HEK293 (cell line): ENCODE results near the gene NEU1.

Experiments used
- CTCF ChIA-PET: fragments of 350-600 bp; formaldehyde crosslinking; extraction: SDS; loops from one replicate; lab custom pipeline; 2021; ENCODE audit warnings: antibody characterized with exemption; lab: Yijun Ruan, JAX
- POLR2A ChIA-PET: fragments of 300-600 bp; formaldehyde crosslinking; extraction: SDS; loops from one replicate; lab custom pipeline; 2020; ENCODE audit warnings: antibody characterized with exemption, inconsistent platforms; lab: Yijun Ruan, JAX
- H3K27ac ChIP-seq: fragments of 200-500 bp; sonication (Bioruptor generic); 2 replicates; pipeline ENCODE4 v1.5.1; 2014; ENCODE audit warnings: low read depth, low read length, control low read depth, inconsistent platforms; ENCODE audit errors: extremely low read depth
- H3K36me3 ChIP-seq, 2 experiments: fragments of 200-500 bp in 1 of 2; sonication (Bioruptor generic) in 1 of 2; 1 replicate in 1 of 2; 2 replicates in 1 of 2; pipeline ENCODE4 v1.5.1; 2014 to 2017; ENCODE audit warnings: inconsistent platforms in 2 of 2, low read length in 2 of 2; ENCODE audit not compliant: control insufficient read depth in 2 of 2, insufficient read depth in 1 of 2
- H3K4me1 ChIP-seq: fragments of 200-500 bp; sonication (Bioruptor generic); 2 replicates; pipeline ENCODE4 v1.5.1; 2014; ENCODE audit warnings: mild to moderate bottlenecking, low read length, inconsistent platforms; ENCODE audit not compliant: control insufficient read depth, insufficient read depth
- H3K4me3 ChIP-seq: 2 replicates; pipeline ENCODE4 v1.5.1; 2011; ENCODE audit warnings: low read depth, mild to moderate bottlenecking, control low read depth, low read length, moderate library complexity
- H3K9me3 ChIP-seq: fragments of 200-500 bp; sonication (Bioruptor generic); 2 replicates; pipeline ENCODE4 v1.5.1; 2014; ENCODE audit warnings: low read depth, low read length, inconsistent platforms; ENCODE audit not compliant: control insufficient read depth, insufficient read depth
- IKZF3 ChIP-seq: fragments of 450-650 bp; IDR thresholded peaks from 2 replicates; pipeline ENCODE4 v1.5.0; 2018; ENCODE audit warnings: missing biosample characterization, mild to moderate bottlenecking, missing genetic modification characterization, moderate library complexity
- KLF1 ChIP-seq: fragments of 450-650 bp; formaldehyde crosslinking; IDR thresholded peaks from 2 replicates; pipeline ENCODE4 v1.5.1; 2016; ENCODE audit warnings: missing biosample characterization, missing genetic modification characterization
- KLF9 ChIP-seq: fragments of 450-650 bp; formaldehyde crosslinking; IDR thresholded peaks from 2 replicates; pipeline ENCODE4 v1.5.1; 2016; ENCODE audit warnings: missing biosample characterization, missing genetic modification characterization, low read depth
- MZF1 ChIP-seq: fragments of 450-650 bp; formaldehyde crosslinking; IDR thresholded peaks from 2 replicates; pipeline ENCODE4 v1.5.1; 2017; ENCODE audit warnings: missing biosample characterization, missing genetic modification characterization, borderline replicate concordance
- PRDM1 ChIP-seq: fragments of 450-650 bp; formaldehyde crosslinking; IDR thresholded peaks from 2 replicates; pipeline ENCODE4; 2016; ENCODE audit warnings: missing biosample characterization, missing genetic modification characterization
- WT1 ChIP-seq: fragments of 450-650 bp; formaldehyde crosslinking; IDR thresholded peaks from 2 replicates; pipeline ENCODE4 v1.5.1; 2016; ENCODE audit warnings: missing biosample characterization, missing genetic modification characterization
- ZBTB21 ChIP-seq: fragments of 450-650 bp; formaldehyde crosslinking; IDR thresholded peaks from 2 replicates; pipeline ENCODE4 v1.5.1; 2017; ENCODE audit warnings: missing biosample characterization, missing genetic modification characterization
- ZFP37 ChIP-seq: fragments of 450-650 bp; formaldehyde crosslinking; IDR thresholded peaks from 2 replicates; pipeline ENCODE4 v1.5.1; 2016; ENCODE audit warnings: missing biosample characterization, missing genetic modification characterization
- ZNF202 ChIP-seq: fragments of 450-650 bp; formaldehyde crosslinking; IDR thresholded peaks from 2 replicates; pipeline ENCODE4 v1.5.1; 2016; ENCODE audit warnings: missing biosample characterization, missing genetic modification characterization, borderline replicate concordance
- ZNF221 ChIP-seq: fragments of 450-650 bp; formaldehyde crosslinking; IDR thresholded peaks from 2 replicates; pipeline ENCODE4 v1.5.1; 2017; ENCODE audit warnings: missing biosample characterization, missing genetic modification characterization, borderline replicate concordance
- ZNF302 ChIP-seq: fragments of 450-650 bp; formaldehyde crosslinking; IDR thresholded peaks from 2 replicates; pipeline ENCODE4 v1.5.1; 2016; ENCODE audit warnings: missing biosample characterization, missing genetic modification characterization, low read depth
- ZNF341 ChIP-seq: fragments of 450-650 bp; formaldehyde crosslinking; IDR thresholded peaks from 2 replicates; pipeline ENCODE4; 2016; ENCODE audit warnings: low read depth, missing biosample characterization, missing genetic modification characterization
- ZNF391 ChIP-seq: fragments of 450-650 bp; formaldehyde crosslinking; IDR thresholded peaks from 2 replicates; pipeline ENCODE4 v1.5.1; 2016; ENCODE audit warnings: low read depth, missing biosample characterization, missing genetic modification characterization, borderline replicate concordance
- ZNF510 ChIP-seq: fragments of 450-650 bp; formaldehyde crosslinking; IDR thresholded peaks from 2 replicates; pipeline ENCODE4 v1.5.1; 2018; ENCODE audit warnings: mild to moderate bottlenecking, missing genetic modification characterization, missing biosample characterization; ENCODE audit not compliant: insufficient replicate concordance
- ZNF529 ChIP-seq: fragments of 450-650 bp; formaldehyde crosslinking; IDR thresholded peaks from 2 replicates; pipeline ENCODE4 v1.5.1; 2017; ENCODE audit warnings: missing genetic modification characterization, missing biosample characterization; ENCODE audit not compliant: insufficient replicate concordance
- ZNF629 ChIP-seq: fragments of 450-650 bp; formaldehyde crosslinking; IDR thresholded peaks from 2 replicates; pipeline ENCODE4 v1.5.1; 2017; ENCODE audit warnings: missing biosample characterization, missing genetic modification characterization
- ZNF664 ChIP-seq: fragments of 450-650 bp; formaldehyde crosslinking; IDR thresholded peaks from 2 replicates; pipeline ENCODE4 v1.5.1; 2016; ENCODE audit warnings: missing biosample characterization, missing genetic modification characterization
- ZNF777 ChIP-seq: fragments of 450-650 bp; formaldehyde crosslinking; IDR thresholded peaks from 2 replicates; pipeline ENCODE4 v1.5.1; 2017; ENCODE audit warnings: missing biosample characterization, missing genetic modification characterization, borderline replicate concordance
- ZNF792 ChIP-seq: fragments of 450-650 bp; formaldehyde crosslinking; IDR thresholded peaks from 2 replicates; pipeline ENCODE4 v1.5.1; 2016; ENCODE audit warnings: missing biosample characterization, missing genetic modification characterization
- TF ChIP-seq, protein P1 (sequence below): fragments of 450-650 bp; formaldehyde crosslinking; IDR thresholded peaks from 2 replicates; pipeline ENCODE4 v1.5.1; 2016; ENCODE audit warnings: missing biosample characterization, missing genetic modification characterization, borderline replicate concordance
- TF ChIP-seq, protein P2 (sequence below): fragments of 450-650 bp; IDR thresholded peaks from 2 replicates; pipeline ENCODE4 v1.5.1; 2018; ENCODE audit warnings: missing biosample characterization, missing genetic modification characterization
- TF ChIP-seq, protein P3 (sequence below): fragments of 450-650 bp; formaldehyde crosslinking; IDR thresholded peaks from 2 replicates; pipeline ENCODE4 v1.5.1; 2016; ENCODE audit warnings: missing biosample characterization, missing genetic modification characterization

NEU1 gene

DNA sequence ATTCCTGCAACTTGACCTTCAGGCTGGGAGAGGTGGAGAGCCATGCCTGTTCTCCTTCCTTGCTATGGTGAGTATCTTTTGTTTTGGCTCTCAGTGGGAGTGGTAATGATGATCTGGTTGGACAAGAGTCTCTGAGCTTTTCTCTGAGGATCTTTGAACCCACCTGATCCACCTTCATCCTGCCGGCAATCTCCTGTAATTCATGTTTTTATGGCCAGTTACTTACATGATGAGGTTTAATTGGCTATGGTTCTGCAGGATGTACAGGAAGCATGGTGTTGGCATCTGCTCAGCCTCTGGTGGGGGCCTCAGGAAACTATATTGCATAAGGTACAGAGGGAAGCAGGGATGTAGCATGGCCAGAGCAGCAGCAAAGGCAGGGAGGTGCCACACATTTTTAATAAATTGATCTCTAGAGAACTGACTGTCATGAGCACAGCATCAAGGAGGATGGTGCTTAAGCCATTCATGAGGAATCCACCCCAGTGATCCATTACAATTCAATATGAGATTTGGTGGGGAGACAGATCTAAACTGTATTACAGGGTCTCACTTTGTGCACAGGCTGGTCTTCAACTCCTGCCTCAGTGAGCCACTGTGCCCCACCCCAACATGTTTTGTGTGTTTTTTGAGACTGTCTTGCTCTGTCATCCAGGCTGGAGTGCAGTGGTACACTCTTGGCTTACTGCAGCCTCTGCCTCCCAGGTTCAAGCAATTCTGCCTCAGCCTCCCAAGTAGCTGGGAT, 25.1 kb downstream of the NEU1 start:
- TF ChIP-seq WT1 (tag by site-specific recombination): no peak
- no peaks in the 10 kb centered on the region for H3K9me3 ChIP-seq
- ChIA-PET POLR2A (interaction anchor here (0.5 to 12.5 kb wide), 13 partner anchors 9 to 115 kb away, joined by 3 to 125 read pairs (median 5); partner anchors contain the start of genes EHMT2, HSPA1A, HSPA1B and HSPA1L), CTCF (interaction anchor here (0.6 to 1.6 kb wide), 4 partner anchors 16 to 68 kb away, joined by 3 to 10 read pairs (median 5); partner anchors contain the start of gene VARS1)
- peaks cover 9% of the 10 kb centered on the region for H3K4me1 ChIP-seq
- peak overlapping the region; percentile 9; the same call in 1 of the 2 replicates for H3K4me3 ChIP-seq
- H3K27ac ChIP-seq: peak overlapping the region; percentile 35; the same call in 1 of the 2 replicates
- peaks cover 47 to 52% of the 10 kb centered on the region in 2 experiments for H3K36me3 ChIP-seq

DNA sequence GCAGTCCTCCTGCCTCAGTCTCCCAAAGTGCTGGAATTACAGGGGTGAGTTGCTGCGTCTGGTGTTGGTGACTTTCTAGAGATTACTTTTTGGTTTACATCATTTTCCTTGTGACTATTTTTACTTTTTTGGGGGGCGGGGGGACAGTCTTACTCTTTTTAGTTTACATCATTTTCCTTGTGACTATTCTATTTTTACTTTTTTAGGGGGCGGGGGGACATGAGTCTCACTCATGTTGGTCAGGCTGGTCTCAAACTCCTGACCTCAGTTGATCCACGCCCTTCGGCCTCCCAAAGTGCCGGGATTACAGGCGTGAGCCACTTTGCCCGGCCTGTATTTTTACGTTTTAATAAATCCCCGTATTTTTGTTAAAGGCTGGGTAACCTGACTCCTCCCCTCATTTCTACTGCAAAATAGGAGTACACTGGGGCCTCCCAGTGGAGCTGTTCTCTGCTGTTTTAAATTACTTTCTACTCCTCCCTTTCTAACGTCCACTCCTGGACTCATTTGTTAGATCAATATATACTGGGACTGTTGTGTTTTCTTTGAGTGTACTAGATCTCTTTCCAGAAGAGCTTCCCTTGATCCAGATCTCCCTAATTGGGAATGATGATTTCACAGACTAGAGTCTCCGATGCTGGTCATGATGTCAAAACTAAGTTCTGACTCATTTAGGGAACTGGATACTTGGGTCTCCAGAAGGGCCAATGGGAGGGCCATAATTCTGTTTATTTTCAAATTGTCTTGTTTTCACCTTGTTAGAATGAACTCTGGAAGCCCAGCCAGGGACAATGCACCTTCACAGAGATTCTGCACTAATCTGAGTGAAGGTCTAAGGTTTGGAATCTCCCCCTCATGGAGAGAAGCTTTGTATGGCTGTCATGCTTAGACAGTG, 25.9 kb downstream of the NEU1 start:
- ChIA-PET CTCF (interaction anchor here (0.6 to 1.6 kb wide), 5 partner anchors 31 to 240 kb away, joined by 3 to 5 read pairs (median 4); no protein-coding TSS in a partner anchor), POLR2A (interaction anchor here (0.5 to 12.5 kb wide), 16 partner anchors 9 to 176 kb away, joined by 3 to 125 read pairs (median 6); partner anchors contain the start of genes C6orf47, EHMT2, HSPA1B and LSM2)
- peaks cover 9% of the 10 kb centered on the region for H3K4me1 ChIP-seq
- H3K4me3 ChIP-seq: peak overlapping the region; percentile 79
- H3K9me3 ChIP-seq: no peaks in the 10 kb centered on the region
- peak overlapping the region; percentile 88 for H3K27ac ChIP-seq
- peaks cover 47 to 53% of the 10 kb centered on the region in 2 experiments for H3K36me3 ChIP-seq
- TF ChIP-seq ZNF302 (tag by site-specific recombination) (no peak), ZNF341 (tag by site-specific recombination) (peak; percentile 84), ZNF792 (tag by site-specific recombination) (no peak), ZFP37 (tag by site-specific recombination) (0 out of 2 replicates have a peak, but pooled peaks have one; percentile 52), KLF1 (tag by site-specific recombination) (0 out of 2 replicates have a peak, but pooled peaks have one; percentile 19), KLF9 (tag by site-specific recombination) (0 out of 2 replicates have a peak, but pooled peaks have one; percentile 12), ZNF510 (tag by site-specific recombination) (no peak), IKZF3 (tag by site-specific recombination) (0 out of 2 replicates have a peak, but pooled peaks have one; percentile 47), PRDM1 (tag by site-specific recombination) (peak; percentile 63; the same call in 1 of the 2 replicates), ZNF529 (tag by site-specific recombination) (no peak), WT1 (tag by site-specific recombination) (peak; percentile 84), MZF1 (tag by site-specific recombination) (no peak), ZNF629 (tag by site-specific recombination) (peak; percentile 92), ZNF664 (0 out of 2 replicates have a peak, but pooled peaks have one; percentile 15), ZNF202 (tag by site-specific recombination) (no peak), ZNF777 (no peak), ZBTB21 (tag by site-specific recombination) (peak; percentile 82), ZNF221 (tag by site-specific recombination) (no peak), ZNF391 (tag by site-specific recombination) (no peak)
- TF ChIP-seq, protein P1, sequence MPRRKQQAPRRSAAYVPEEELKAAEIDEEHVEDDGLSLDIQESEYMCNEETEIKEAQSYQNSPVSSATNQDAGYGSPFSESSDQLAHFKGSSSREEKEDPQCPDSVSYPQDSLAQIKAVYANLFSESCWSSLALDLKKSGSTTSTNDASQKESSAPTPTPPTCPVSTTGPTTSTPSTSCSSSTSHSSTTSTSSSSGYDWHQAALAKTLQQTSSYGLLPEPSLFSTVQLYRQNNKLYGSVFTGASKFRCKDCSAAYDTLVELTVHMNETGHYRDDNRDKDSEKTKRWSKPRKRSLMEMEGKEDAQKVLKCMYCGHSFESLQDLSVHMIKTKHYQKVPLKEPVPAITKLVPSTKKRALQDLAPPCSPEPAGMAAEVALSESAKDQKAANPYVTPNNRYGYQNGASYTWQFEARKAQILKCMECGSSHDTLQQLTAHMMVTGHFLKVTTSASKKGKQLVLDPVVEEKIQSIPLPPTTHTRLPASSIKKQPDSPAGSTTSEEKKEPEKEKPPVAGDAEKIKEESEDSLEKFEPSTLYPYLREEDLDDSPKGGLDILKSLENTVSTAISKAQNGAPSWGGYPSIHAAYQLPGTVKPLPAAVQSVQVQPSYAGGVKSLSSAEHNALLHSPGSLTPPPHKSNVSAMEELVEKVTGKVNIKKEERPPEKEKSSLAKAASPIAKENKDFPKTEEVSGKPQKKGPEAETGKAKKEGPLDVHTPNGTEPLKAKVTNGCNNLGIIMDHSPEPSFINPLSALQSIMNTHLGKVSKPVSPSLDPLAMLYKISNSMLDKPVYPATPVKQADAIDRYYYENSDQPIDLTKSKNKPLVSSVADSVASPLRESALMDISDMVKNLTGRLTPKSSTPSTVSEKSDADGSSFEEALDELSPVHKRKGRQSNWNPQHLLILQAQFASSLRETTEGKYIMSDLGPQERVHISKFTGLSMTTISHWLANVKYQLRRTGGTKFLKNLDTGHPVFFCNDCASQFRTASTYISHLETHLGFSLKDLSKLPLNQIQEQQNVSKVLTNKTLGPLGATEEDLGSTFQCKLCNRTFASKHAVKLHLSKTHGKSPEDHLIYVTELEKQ: no peak
- TF ChIP-seq, protein P2, sequence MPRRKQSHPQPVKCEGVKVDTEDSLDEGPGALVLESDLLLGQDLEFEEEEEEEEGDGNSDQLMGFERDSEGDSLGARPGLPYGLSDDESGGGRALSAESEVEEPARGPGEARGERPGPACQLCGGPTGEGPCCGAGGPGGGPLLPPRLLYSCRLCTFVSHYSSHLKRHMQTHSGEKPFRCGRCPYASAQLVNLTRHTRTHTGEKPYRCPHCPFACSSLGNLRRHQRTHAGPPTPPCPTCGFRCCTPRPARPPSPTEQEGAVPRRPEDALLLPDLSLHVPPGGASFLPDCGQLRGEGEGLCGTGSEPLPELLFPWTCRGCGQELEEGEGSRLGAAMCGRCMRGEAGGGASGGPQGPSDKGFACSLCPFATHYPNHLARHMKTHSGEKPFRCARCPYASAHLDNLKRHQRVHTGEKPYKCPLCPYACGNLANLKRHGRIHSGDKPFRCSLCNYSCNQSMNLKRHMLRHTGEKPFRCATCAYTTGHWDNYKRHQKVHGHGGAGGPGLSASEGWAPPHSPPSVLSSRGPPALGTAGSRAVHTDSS (tag by site-specific recombination): no peak
- TF ChIP-seq, protein P3, sequence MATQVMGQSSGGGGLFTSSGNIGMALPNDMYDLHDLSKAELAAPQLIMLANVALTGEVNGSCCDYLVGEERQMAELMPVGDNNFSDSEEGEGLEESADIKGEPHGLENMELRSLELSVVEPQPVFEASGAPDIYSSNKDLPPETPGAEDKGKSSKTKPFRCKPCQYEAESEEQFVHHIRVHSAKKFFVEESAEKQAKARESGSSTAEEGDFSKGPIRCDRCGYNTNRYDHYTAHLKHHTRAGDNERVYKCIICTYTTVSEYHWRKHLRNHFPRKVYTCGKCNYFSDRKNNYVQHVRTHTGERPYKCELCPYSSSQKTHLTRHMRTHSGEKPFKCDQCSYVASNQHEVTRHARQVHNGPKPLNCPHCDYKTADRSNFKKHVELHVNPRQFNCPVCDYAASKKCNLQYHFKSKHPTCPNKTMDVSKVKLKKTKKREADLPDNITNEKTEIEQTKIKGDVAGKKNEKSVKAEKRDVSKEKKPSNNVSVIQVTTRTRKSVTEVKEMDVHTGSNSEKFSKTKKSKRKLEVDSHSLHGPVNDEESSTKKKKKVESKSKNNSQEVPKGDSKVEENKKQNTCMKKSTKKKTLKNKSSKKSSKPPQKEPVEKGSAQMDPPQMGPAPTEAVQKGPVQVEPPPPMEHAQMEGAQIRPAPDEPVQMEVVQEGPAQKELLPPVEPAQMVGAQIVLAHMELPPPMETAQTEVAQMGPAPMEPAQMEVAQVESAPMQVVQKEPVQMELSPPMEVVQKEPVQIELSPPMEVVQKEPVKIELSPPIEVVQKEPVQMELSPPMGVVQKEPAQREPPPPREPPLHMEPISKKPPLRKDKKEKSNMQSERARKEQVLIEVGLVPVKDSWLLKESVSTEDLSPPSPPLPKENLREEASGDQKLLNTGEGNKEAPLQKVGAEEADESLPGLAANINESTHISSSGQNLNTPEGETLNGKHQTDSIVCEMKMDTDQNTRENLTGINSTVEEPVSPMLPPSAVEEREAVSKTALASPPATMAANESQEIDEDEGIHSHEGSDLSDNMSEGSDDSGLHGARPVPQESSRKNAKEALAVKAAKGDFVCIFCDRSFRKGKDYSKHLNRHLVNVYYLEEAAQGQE (tag by site-specific recombination): no peak
